Adrenal gland (tissue), 12 donors: ENCODE measurements around the gene ARHGAP33. TPM values are rescaled to one million over a fixed set of nuclear protein-coding genes. Genes with fewer than 3 reads are reported as not detected.

Experiments used
- DNase-seq, 7 donors: peaks; one replicate each; pipeline ENCODE4 v3.0.0-alpha.2; 2019 to 2020
- H3K27ac ChIP-seq, 5 donors: fragments of 200-600 bp; sonication (generic) in 4 of 5; 1 replicate in 3 of 5; 2 replicates in 2 of 5; pipeline versions ENCODE4 v1.5.1 to v1.8.0; 2016 to 2020; ENCODE audit warnings: mild to moderate bottlenecking in 1 of 5
- H3K27me3 ChIP-seq: fragments of 200-600 bp; 2 replicates; pipeline ENCODE4 v1.8.0; 2021
- H3K36me3 ChIP-seq, 2 donors: fragments of 200-600 bp; replicated peaks in 1 of 2; 1 replicate in 1 of 2; 2 replicates in 1 of 2; pipeline versions ENCODE4 v1.5.1 to v1.8.0; 2018 to 2022
- H3K4me1 ChIP-seq, 2 donors: fragments of 200-600 bp; replicated peaks in 1 of 2; 1 replicate in 1 of 2; 2 replicates in 1 of 2; pipeline versions ENCODE4 v1.5.1 to v1.8.0; 2018 to 2021
- H3K4me3 ChIP-seq, 4 donors: fragments of 200-600 bp; sonication (generic) in 3 of 4; one replicate each; pipeline ENCODE4 v1.5.1; 2016 to 2018
- H3K9me3 ChIP-seq, 3 donors: fragments of 200-600 bp; sonication (generic) in 1 of 3; replicated peaks in 1 of 3; 1 replicate in 2 of 3; 2 replicates in 1 of 3; pipeline versions ENCODE4 v1.5.1 to v1.8.0; 2016 to 2021
- POLR2A ChIP-seq, 2 donors: fragments of 450-650 bp; IDR thresholded peaks; one replicate each; pipeline ENCODE4 v1.6.1; 2017; ENCODE audit warnings: antibody characterized with exemption in 2 of 2, mild to moderate bottlenecking in 2 of 2, moderate library complexity in 1 of 2
- WGBS, 4 donors: extraction: QIAGEN DNeasy Blood & Tissue Kit in 2 of 4; methylation state at CpG; one replicate each; pipeline versions ENCODE4 v1.1.5 to v1.1.7; 2013 to 2017; 5-methylcytosine and 5-hydroxymethylcytosine counted together
- intact Hi-C, 2 donors: fragments of 100-400 bp; cut with DNase I; formaldehyde crosslinking; loops; one replicate each; pipeline versions ENCODE4 v1.14.1 to v1.15.0; 2022 to 2023
- polyA plus RNA-seq, 3 donors: library from polyadenylated mRNA; stranded (reverse); fragments of 200-250 nt in 2 of 3; fragments of 350-450 nt in 1 of 3; fragmentation: Illumina TruSeq in 1 of 3; extraction: RNeasy Lipid Tissue Mini Kit (QIAGEN cat#74804) in 1 of 3; gene quantifications; one replicate each; pipeline ENCODE4 v1.2.3, GENCODE V29; 2013 to 2014
- total RNA-seq, 9 donors: library from RNA; depleted of rRNA in 4 of 9; stranded (reverse); fragments of >200 nt in 4 of 9; fragments of 120-200 nt in 1 of 9; fragmentation: NEBNext Ultra II Directional in 1 of 9; extraction: Animal tissue kit (Norgen Biotek cat#: 25700) in 1 of 9; gene quantifications; one replicate each; pipeline versions ENCODE4 v1.1.0 to v1.2.4, GENCODE V29; 2013 to 2023
- TF ChIP-seq, protein P1 (sequence below), 6 experiments: fragments of 450-650 bp in 4 of 6; fragments of 200-600 bp in 2 of 6; sonication (generic) in 1 of 6; IDR thresholded peaks; 1 replicate in 5 of 6; 2 replicates in 1 of 6; pipeline versions ENCODE4 v1.5.1 to v1.8.0; 2016 to 2021; ENCODE audit warnings: antibody characterized with exemption in 6 of 6, mild to moderate bottlenecking in 2 of 6, moderate library complexity in 1 of 6
- donor health status: healthy with polysubstance abuse.
- donor health status: Bipolar disorder and iron deficiency.
- donor health status: DM: yes; HTN: yes; CAD: no.
- donor health status: DM: no; HTN: no; CAD: no.
- donor health status: DM: no; HTN: no; CAD: no.
- donor health status: DM: yes; HTN: yes; CAD: no.

ARHGAP33 gene
- total and polyA plus RNA-seq, 12 donors = 0.54 to 90.3 (median 5.5) TPM

DNA sequence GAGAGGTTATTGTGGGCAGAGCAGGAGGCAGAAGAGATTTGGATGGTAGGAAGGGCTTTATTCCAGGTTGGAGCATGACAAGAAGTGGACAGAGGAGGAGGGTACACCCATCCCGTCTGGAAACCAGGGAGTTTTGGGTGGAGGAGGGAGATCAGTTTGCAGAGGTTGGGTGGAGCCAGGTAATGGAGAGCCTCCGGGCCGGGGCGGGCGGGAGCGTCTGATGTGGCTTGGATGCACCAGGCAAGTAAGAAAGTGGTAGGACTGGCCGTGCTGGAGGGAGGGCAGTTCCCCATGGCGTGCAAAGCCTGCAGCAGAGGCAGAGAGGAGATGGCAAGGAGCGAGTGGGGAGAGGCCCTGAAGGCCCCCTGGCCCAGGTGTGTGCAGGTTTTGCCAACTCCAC lies 44.0 kb upstream of the ARHGAP33 start:
- intact Hi-C loops = no loop called here
- TF ChIP-seq, protein P1, sequence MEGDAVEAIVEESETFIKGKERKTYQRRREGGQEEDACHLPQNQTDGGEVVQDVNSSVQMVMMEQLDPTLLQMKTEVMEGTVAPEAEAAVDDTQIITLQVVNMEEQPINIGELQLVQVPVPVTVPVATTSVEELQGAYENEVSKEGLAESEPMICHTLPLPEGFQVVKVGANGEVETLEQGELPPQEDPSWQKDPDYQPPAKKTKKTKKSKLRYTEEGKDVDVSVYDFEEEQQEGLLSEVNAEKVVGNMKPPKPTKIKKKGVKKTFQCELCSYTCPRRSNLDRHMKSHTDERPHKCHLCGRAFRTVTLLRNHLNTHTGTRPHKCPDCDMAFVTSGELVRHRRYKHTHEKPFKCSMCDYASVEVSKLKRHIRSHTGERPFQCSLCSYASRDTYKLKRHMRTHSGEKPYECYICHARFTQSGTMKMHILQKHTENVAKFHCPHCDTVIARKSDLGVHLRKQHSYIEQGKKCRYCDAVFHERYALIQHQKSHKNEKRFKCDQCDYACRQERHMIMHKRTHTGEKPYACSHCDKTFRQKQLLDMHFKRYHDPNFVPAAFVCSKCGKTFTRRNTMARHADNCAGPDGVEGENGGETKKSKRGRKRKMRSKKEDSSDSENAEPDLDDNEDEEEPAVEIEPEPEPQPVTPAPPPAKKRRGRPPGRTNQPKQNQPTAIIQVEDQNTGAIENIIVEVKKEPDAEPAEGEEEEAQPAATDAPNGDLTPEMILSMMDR (IDR thresholded peaks at IDR 0.05) = no peak
- TF ChIP-seq POLR2A (IDR thresholded peaks at IDR 0.05) = no peak
- Histone ChIP-seq H3K4me3 (no peak overlapping the region), H3K27me3 (no peaks in the 10 kb centered on the region), H3K36me3 (peaks cover 0 to 93% of the 10 kb centered on the region in 2 donors), H3K4me1 (peaks cover 7 to 9% of the 10 kb centered on the region in 2 donors), H3K9me3 (no peaks in the 10 kb centered on the region), H3K27ac (no peak overlapping the region)
- 89 to 92% (median 91%) methylated on average over 8 to 9 of the region's 9 CpGs for WGBS, 4 donors
- DNase-seq = no peak

DNA sequence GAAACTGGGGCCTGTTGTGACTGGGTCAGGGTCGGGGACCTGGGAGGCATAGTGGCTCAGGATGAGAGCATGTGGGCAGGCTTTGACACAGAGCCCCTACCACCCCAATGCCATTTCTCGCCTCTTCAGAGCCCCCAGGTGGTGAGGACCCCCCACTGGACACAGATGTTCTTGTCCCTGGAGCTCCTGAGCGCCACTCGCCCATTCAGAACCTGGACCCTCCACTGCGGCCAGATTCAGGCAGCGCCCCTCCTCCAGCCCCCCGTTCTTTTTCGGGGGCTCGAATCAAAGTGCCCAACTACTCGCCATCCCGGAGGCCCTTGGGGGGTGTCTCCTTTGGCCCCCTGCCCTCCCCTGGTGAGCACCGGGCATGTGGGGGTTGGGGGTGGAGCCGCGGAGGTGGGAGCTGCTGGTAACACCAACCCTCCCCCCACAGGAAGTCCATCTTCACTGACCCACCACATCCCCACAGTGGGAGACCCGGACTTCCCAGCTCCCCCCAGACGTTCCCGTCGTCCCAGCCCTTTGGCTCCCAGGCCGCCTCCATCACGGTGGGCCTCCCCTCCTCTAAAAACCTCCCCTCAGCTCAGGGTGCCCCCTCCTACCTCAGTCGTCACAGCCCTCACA lies 43.5 kb upstream of the ARHGAP33 start:
- Histone ChIP-seq H3K27ac (no peak overlapping the region), H3K9me3 (no peaks in the 10 kb centered on the region), H3K4me3 (no peak overlapping the region), H3K27me3 (no peaks in the 10 kb centered on the region), H3K36me3 (peaks cover 0 to 93% of the 10 kb centered on the region in 2 donors), H3K4me1 (peaks cover 7 to 9% of the 10 kb centered on the region in 2 donors)
- intact Hi-C loops = no loop called here
- TF ChIP-seq, protein P1 (IDR thresholded peaks at IDR 0.05) = no peak
- no peak for TF ChIP-seq POLR2A (IDR thresholded peaks at IDR 0.05)
- DNase-seq = peak in 1 of 7 donors; percentile 18
- 82 to 86% (median 85%) methylated on average over 17 to 21 of the region's 21 CpGs for WGBS, 4 donors

DNA sequence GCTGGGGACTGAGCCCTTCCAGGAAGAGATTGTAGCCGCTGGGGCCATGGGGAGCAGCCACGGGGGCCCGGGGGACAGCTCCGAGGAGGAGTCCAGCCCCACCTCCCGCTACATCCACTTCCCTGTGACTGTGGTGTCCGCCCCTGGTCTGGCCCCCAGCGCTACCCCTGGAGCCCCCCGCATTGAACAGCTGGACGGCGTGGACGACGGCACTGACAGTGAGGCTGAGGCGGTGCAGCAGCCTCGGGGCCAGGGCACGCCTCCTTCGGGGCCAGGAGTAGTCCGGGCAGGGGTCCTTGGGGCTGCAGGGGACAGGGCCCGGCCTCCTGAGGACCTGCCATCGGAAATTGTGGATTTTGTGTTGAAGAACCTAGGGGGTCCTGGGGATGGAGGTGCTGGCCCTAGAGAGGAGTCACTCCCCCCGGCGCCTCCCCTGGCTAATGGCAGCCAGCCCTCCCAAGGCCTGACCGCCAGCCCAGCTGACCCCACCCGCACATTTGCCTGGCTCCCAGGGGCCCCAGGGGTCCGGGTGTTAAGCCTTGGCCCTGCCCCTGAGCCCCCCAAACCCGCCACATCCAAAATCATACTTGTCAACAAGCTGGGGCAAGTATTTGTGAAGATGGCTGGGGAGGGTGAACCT lies 42.7 kb upstream of the ARHGAP33 start:
- 84 to 100% (median 87%) methylated on average over 1 to 25 of the region's 25 CpGs for WGBS, 4 donors
- Histone ChIP-seq H3K27ac (peak overlapping the region in 3 of 5 donors; percentile 40 to 91 (median 87)), H3K4me3 (no peak overlapping the region), H3K27me3 (no peaks in the 10 kb centered on the region), H3K36me3 (peaks cover 0 to 93% of the 10 kb centered on the region in 2 donors), H3K4me1 (peaks cover 7 to 9% of the 10 kb centered on the region in 2 donors), H3K9me3 (no peaks in the 10 kb centered on the region)
- TF ChIP-seq, protein P1 (IDR thresholded peaks at IDR 0.05) = no peak
- no peak for TF ChIP-seq POLR2A (IDR thresholded peaks at IDR 0.05)
- DNase-seq = no peak
- intact Hi-C loops = no loop called here

DNA sequence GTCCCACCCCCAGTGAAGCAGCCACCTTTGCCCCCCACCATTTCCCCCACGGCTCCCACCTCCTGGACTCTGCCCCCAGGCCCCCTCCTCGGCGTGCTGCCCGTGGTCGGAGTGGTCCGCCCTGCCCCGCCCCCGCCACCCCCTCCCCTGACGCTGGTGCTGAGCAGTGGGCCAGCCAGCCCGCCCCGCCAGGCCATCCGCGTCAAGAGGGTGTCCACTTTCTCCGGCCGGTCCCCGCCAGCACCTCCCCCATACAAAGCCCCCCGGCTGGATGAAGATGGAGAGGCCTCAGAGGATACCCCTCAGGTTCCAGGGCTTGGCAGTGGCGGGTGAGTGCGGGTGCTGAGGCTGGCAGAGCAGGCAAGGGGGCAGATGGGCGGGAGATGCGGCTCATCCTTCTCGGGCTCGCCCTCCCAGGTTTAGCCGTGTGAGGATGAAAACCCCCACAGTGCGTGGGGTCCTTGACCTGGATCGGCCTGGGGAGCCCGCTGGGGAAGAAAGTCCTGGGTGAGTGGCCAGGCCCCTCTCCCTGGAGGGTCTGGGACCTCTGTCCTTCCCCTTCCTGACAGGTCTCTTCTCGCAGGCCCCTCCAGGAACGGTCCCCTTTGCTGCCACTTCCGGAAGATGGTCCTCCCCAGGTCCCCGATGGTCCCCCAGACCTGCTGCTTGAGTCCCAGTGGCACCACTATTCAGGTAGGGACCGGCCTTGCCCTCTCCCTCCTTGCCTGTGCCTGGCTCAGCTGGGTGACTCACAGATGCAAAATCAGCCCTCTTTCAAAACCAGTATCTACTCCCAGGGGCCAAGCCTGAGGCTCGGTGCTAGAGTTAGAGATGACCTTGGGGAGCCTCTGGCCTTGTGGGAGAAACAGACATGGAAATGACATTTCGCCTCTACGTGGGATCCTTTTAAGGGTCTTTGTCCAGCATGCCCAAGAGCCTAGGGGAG lies 41.9 kb upstream of the ARHGAP33 start:
- peak overlapping the region; percentile 39 to 91 (median 73) for H3K27ac ChIP-seq
- intact Hi-C loops = no loop called here
- peaks cover 0 to 93% of the 10 kb centered on the region in 2 donors for H3K36me3 ChIP-seq
- WGBS, 4 donors = 62 to 77% (median 70%) methylated on average over 13 to 35 of the region's 35 CpGs
- peaks cover 7 to 9% of the 10 kb centered on the region in 2 donors for H3K4me1 ChIP-seq
- H3K9me3 ChIP-seq = no peaks in the 10 kb centered on the region
- no peak for TF ChIP-seq POLR2A (IDR thresholded peaks at IDR 0.05)
- TF ChIP-seq, protein P1 (IDR thresholded peaks at IDR 0.05) = no peak
- peak in 6 of 7 donors; percentile 77 to 85 (median 82) for DNase-seq
- no peaks in the 10 kb centered on the region for H3K27me3 ChIP-seq
- no peak overlapping the region for H3K4me3 ChIP-seq
